VCaP (cell line): Measurements from ENCODE around the gene SDC3.
"Not testable (repeated sequence)": the region's sequence is repeated elsewhere in the genome, so short reads cannot be mapped to it uniquely, and the experiment has no call there.

Experiments used
- H3K27ac ChIP-seq: fragments of 450-650 bp; 2 replicates; pipeline ENCODE4 v1.5.1; 2017
- CTCF ChIP-seq: fragments of 450-650 bp; conservative IDR thresholded peaks from 2 replicates; pipeline ENCODE4 v1.5.1; 2017; ENCODE audit warnings: mild to moderate bottlenecking, moderate library complexity

SDC3 gene

DNA sequence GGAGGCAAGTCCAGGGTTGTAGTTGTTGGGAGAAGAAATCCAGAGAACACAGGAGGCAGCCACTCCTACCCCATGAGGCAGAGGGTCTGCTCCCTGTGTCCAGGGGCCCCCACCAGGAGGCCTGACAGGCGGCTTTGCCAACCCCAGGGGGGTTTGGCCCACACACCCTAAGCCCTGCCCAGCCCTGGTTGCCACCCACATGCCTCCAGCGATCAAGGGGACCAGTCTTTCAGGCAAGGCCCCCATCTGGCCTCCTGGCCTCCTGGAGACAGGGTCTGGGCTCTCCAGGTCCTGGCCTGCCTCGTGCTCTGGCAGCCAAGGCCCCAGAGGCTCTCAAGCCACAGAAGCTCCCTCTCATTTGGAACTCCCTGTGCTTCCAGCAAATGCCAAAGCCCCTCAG lies 38.5 kb downstream of the SDC3 start:
- no peak overlapping the region for H3K27ac ChIP-seq
- no peak for TF ChIP-seq CTCF

- no peak for TF ChIP-seq CTCF
- no peak overlapping the region for H3K27ac ChIP-seq
Measured at GRCh38 chr1:30868833-30869435, 39.6 kb downstream of the SDC3 start.

DNA sequence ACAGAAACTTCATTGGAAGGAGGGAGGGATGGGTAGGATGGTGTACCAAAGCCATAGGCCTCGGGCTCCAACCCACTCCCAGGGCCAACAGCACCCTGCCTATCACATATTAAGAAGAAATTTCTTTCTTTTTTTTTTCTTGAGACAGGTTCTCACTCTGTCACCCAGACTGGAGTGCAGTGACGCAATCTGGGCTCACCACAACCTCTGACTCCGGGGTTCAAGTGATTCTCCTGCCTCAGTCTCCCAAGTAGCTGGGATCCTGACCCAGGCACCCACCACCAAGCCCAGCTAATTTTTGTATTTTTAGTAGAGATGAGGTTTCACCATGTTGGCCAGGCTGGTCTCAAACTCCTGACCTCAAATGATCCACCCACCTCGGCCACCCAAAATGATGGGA lies 40.5 kb downstream of the SDC3 start:
- not testable (repeated sequence) for H3K27ac ChIP-seq

DNA sequence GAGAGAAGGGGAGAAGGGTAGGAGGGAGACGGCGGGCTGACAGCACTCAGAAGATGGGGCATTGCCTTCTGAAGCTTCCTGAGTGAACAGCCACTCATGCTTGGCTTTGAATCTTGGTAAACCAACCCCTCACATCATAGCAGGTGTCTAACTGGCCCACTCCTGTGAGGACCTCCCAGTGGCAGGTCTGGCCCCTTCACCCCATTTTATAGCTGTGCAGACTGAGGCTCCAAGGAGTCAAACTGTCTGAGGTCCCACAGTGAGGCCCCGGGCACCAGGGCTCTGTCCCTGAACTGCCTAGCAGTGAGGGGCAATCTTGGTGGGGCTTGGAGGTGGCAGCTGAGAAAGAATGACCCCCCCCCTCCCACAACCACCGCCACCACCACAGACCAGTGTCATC lies 41.0 kb downstream of the SDC3 start:
- H3K27ac ChIP-seq = no peak overlapping the region
- TF ChIP-seq CTCF = no peak

DNA sequence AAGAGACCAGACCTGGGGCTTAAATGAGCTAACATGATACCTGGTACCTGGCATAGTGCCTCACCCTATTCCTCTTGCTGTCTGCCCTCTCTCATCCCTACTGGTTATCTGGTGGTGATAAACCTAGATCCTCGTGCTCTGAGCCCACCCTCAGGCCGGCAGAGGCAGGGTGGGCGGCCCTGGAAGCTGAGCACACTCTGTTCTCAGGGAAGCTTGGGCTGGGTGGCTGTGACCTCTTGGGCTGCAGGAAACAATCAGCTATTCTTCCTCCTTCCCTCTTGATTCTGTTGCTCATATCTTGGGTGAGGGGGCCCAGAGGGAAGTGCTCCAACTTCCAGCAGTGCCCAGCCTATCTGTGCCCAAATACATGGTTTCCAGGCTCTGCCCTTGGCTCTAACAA lies 42.0 kb downstream of the SDC3 start:
- H3K27ac ChIP-seq = no peak overlapping the region
- no peak for TF ChIP-seq CTCF

DNA sequence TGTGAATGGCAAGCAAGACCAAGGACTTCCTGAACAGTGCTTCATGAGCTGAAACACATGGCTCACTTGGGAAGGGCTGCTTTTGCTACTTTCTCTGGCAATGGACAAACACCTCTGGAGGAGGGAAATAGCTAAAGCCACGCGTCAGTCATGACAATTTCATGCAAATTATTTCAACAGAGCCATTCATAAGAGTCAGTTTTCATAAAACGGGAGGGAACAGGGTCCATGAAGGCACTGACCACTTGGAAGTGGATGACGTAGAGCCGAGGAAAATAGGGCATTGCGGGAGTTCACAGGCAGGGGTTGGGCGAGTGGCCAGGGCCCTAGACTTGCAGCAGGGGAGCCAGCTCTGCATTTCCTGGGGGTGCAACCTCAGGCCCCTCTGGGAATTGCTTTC lies 43.9 kb downstream of the SDC3 start:
- no peak overlapping the region for H3K27ac ChIP-seq
- no peak for TF ChIP-seq CTCF

DNA sequence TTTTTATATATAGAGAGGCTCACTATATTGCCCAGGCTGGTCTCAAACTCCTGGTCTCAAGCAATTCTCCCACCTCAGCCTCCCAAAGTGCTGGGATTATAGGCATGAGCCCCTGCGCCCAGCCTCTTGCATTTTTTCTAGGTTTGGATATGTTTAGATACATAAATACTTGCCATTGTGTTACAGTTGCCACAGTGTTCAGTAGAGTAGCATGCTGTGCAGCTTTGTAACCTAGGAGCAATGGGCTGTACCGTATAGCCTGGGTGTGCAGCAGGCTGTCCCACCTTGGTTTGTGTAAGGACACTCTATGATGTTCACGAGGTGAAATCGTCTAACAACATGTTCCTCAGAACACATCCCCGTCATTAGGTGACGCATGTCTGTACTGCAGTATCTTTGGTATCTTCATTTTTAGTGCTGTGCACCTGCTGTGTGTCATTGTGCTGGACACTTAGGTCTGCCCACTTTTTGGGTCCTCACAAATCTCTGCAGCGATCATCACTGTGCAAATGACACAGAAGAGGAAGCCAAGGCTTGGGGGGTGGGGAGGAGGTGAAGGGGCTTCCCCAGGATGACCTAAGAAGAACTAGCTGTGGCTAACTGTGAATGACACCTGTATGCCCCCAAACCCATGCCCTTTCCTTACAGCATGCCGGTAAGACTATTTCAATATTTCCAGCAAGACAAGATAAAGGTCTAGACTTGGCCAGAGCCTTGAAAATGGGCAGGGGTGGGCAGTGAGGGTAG lies 44.5 kb downstream of the SDC3 start:
- H3K27ac ChIP-seq = no peak overlapping the region
- TF ChIP-seq CTCF = no peak

GRCh38 chr1:30860320-30860652 lies 48.3 kb downstream of the SDC3 start:
- TF ChIP-seq CTCF = no peak
- H3K27ac ChIP-seq = no peak overlapping the region
